Body of pancreas (tissue), 4 donors: ENCODE measurements around the gene SAPCD2.

Experiments used
- CTCF ChIP-seq, 7 experiments: fragments of 450-650 bp in 4 of 7; fragments of 200-600 bp in 3 of 7; sonication (generic) in 3 of 7; IDR thresholded peaks; one replicate each; pipeline ENCODE4 v1.5.1; 2016 to 2019; ENCODE audit warnings: antibody characterized with exemption in 7 of 7
- POLR2A ChIP-seq, 3 donors: fragments of 450-650 bp; IDR thresholded peaks; one replicate each; pipeline ENCODE4 v1.6.1; 2016; ENCODE audit warnings: antibody characterized with exemption in 3 of 3, mild to moderate bottlenecking in 2 of 3

GRCh38 chr9:137110147-137110910 is 40.0 kb upstream of the SAPCD2 start:
- TF ChIP-seq CTCF (IDR thresholded peaks at IDR 0.05) = no peak
- no peak for TF ChIP-seq POLR2A (IDR thresholded peaks at IDR 0.05)
